ENCODE measurements around the gene SCYGR1.

- TF ChIP-seq ZNF274 (CRISPR knock-in tag; IDR thresholded peaks at IDR 0.05): no peak
- no peak for TF ChIP-seq PATZ1 (CRISPR knock-in tag; IDR thresholded peaks at IDR 0.05)
These were observed 21.9 kb downstream of the SCYGR1 start for GRCh38 chr2:227365833-227366232.

All from HepG2 (cell line).